ENCODE results near the gene MTHFD2.

Gene MTHFD2

GRCh38 chr2:74250189-74250631, 51.8 kb downstream of the MTHFD2 start:
- TF ChIP-seq CTCF (IDR thresholded peaks at IDR 0.05; ENCODE audit: control insufficient read depth, insufficient read depth, low read depth, low read length, missing control alignments), result peak; percentile 73
- no peak overlapping the region for H3K4me3 ChIP-seq (ENCODE audit: control insufficient read depth, low read depth, low read length)
- no peak for DNase-seq (ENCODE audit: low read depth)

GRCh38 chr2:74252036-74252435, 53.6 kb downstream of the MTHFD2 start:
- TF ChIP-seq CTCF (IDR thresholded peaks at IDR 0.05; ENCODE audit: control insufficient read depth, insufficient read depth, low read depth, low read length, missing control alignments), result no peak
- no peak for DNase-seq (ENCODE audit: low read depth)

GRCh38 chr2:74252862-74253261, 54.4 kb downstream of the MTHFD2 start:
- no peak for TF ChIP-seq CTCF (IDR thresholded peaks at IDR 0.05; ENCODE audit: control insufficient read depth, insufficient read depth, low read depth, low read length, missing control alignments)
- DNase-seq (ENCODE audit: low read depth), result no peak
- no peak overlapping the region for H3K4me3 ChIP-seq (ENCODE audit: control insufficient read depth, low read depth, low read length)

More at GRCh38 chr2:74252036-74252435, 53.6 kb downstream of the MTHFD2 start:
- no peak overlapping the region for H3K4me3 ChIP-seq (ENCODE audit: control insufficient read depth, low read depth, low read length)

- no peak for TF ChIP-seq CTCF (IDR thresholded peaks at IDR 0.05; ENCODE audit: control insufficient read depth, insufficient read depth, low read depth, low read length, missing control alignments)
- H3K4me3 ChIP-seq (ENCODE audit: control insufficient read depth, low read depth, low read length), result no peak overlapping the region
- DNase-seq (ENCODE audit: low read depth), result no peak
Observed at GRCh38 chr2:74253306-74253970, 55.0 kb downstream of the MTHFD2 start.

- DNase-seq (ENCODE audit: low read depth), result no peak
- TF ChIP-seq CTCF (IDR thresholded peaks at IDR 0.05; ENCODE audit: control insufficient read depth, insufficient read depth, low read depth, low read length, missing control alignments), result no peak
- H3K4me3 ChIP-seq (ENCODE audit: control insufficient read depth, low read depth, low read length), result no peak overlapping the region
Observed at GRCh38 chr2:74253971-74254310, 55.5 kb downstream of the MTHFD2 start.

GRCh38 chr2:74255660-74256213, 57.3 kb downstream of the MTHFD2 start:
- DNase-seq (ENCODE audit: low read depth), result no peak
- no peak for TF ChIP-seq CTCF (IDR thresholded peaks at IDR 0.05; ENCODE audit: control insufficient read depth, insufficient read depth, low read depth, low read length, missing control alignments)
- no peak overlapping the region for H3K4me3 ChIP-seq (ENCODE audit: control insufficient read depth, low read depth, low read length)
